ENCODE measurements around the gene SRD5A1. TPM values are rescaled to one million over a fixed set of nuclear protein-coding genes. Genes with fewer than 3 reads are reported as not detected.

SRD5A1 gene
- total and polyA plus RNA-seq, 2 of the 8 experiments (the other 6 are each of a cell fraction or from before 2014, with no cell fraction given) = 34.7 to 42.4 TPM

- Histone ChIP-seq H3K56ac (replicated peaks; ENCODE audit: insufficient read length, low read depth, low read length) (no peak overlapping the region), H2BK15ac (ENCODE audit: low read length) (no peak overlapping the region), H4K8ac (ENCODE audit: extremely low read depth, insufficient read depth, low read length) (no peak overlapping the region), H2AFZ (ENCODE audit: low read length) (no peak overlapping the region), H2BK12ac (ENCODE audit: low read depth, low read length) (no peak overlapping the region), H3K14ac (ENCODE audit: insufficient read length) (no peak overlapping the region), H2BK5ac (ENCODE audit: low read depth, low read length) (no peak overlapping the region), H3K9me3 (ENCODE audit: insufficient read depth in 2 of 2, low read depth in 1 of 2, low read length in 1 of 2) (no peaks in the 10 kb centered on the region), H3K4me1 (replicated peaks in 1 of 4; ENCODE audit: control insufficient read depth in 3 of 4, insufficient read depth in 4 of 4, low read length in 3 of 4) (no peaks in the 10 kb centered on the region), H3K27ac (ENCODE audit: low read depth, low read length) (no peak overlapping the region), H3K79me1 (ENCODE audit: low read depth, low read length) (no peaks in the 10 kb centered on the region), H2BK20ac (ENCODE audit: low read length) (no peak overlapping the region), H4K5ac (ENCODE audit: insufficient read length, low read depth, low read length) (no peak overlapping the region), H3K9ac (replicated peaks in 1 of 4; ENCODE audit: extremely low read depth in 1 of 4, low read depth in 3 of 4, low read length in 3 of 4) (no peak overlapping the region), H3K18ac (ENCODE audit: extremely low read depth, low read length) (no peak overlapping the region), H2BK120ac (replicated peaks; ENCODE audit: low read depth, low read length) (no peak overlapping the region), H4K91ac (replicated peaks; ENCODE audit: insufficient read length, low read length) (no peak overlapping the region), H3K4ac (replicated peaks; ENCODE audit: insufficient read length, low read depth, low read length) (no peak overlapping the region), H3K27me3 (replicated peaks in 1 of 4; ENCODE audit: control insufficient read depth in 3 of 4, extremely low read depth in 1 of 4, insufficient read depth in 3 of 4, low read length in 3 of 4) (no peaks in the 10 kb centered on the region), H4K20me1 (replicated peaks in 1 of 2; ENCODE audit: control insufficient read depth in 1 of 2, insufficient read depth in 2 of 2, low read length in 2 of 2) (peaks cover 7 to 11% of the 10 kb centered on the region in 2 experiments), H2AK5ac (ENCODE audit: low read depth, low read length) (no peak overlapping the region), H3K36me3 (ENCODE audit: control insufficient read depth in 2 of 4, insufficient read depth in 4 of 4, low read length in 3 of 4) (peaks cover 38 to 74% (median 57%) of the 10 kb centered on the region in 4 experiments), H3K4me3 (ENCODE audit: extremely low read depth in 1 of 4, insufficient read depth in 2 of 4, low read depth in 3 of 4, low read length in 4 of 4) (no peak overlapping the region), H3K4me2 (ENCODE audit: insufficient read depth in 1 of 2, low read depth in 2 of 2, low read length in 2 of 2) (no peak overlapping the region), H3K79me2 (ENCODE audit: control insufficient read depth in 1 of 2, insufficient read depth in 2 of 2, low read length in 2 of 2) (no peaks in the 10 kb centered on the region), H3K23me2 (ENCODE audit: low read depth, low read length) (no peaks in the 10 kb centered on the region), H3K23ac (ENCODE audit: insufficient read length) (no peak overlapping the region)
- DNase-seq (ENCODE audit: low read depth in 1 of 2, low spot score in 2 of 2) (no peak), FAIRE-seq (no peak)
- WGBS, 2 experiments (ENCODE audit: extremely low coverage in 1 of 2, insufficient coverage in 1 of 2, insufficient read length in 1 of 2, insufficient replicate concordance in 2 of 2, low coverage in 1 of 2, low lambda C conversion rate in 2 of 2, missing lambda C conversion rate in 1 of 2) = 81% methylated on average over 8 of the region's 8 CpGs; no CpG with 5 or more reads in 1 of the 2 experiments
- ChIA-PET CTCF (ENCODE audit: partially characterized antibody) (no interaction called here), POLR2A (ENCODE audit: partially characterized antibody) (interaction anchor here (1.3 to 2.3 kb wide), 2 partner anchors 9 to 15 kb away, joined by 3 to 7 read pairs; no protein-coding TSS in a partner anchor)
- TF ChIP-seq RNF2 (IDR thresholded peaks at IDR 0.05; ENCODE audit: borderline replicate concordance, low read depth, low read length, missing control alignments, poor library complexity, severe bottlenecking) (no peak), RAD21 (IDR thresholded peaks at IDR 0.05 in 1 of 2, conservative IDR thresholded peaks at IDR 0.05 in 1 of 2; ENCODE audit: low read depth in 2 of 2, low read length in 2 of 2) (no peak), E2F6 (IDR thresholded peaks at IDR 0.05) (no peak), PHF8 (conservative IDR thresholded peaks at IDR 0.05; ENCODE audit: low read depth, low read length) (no peak), EZH2 (IDR thresholded peaks at IDR 0.05; ENCODE audit: low read depth, low read length, severe bottlenecking) (no peak), CEBPB (IDR thresholded peaks at IDR 0.05; ENCODE audit: low read depth, low read length) (no peak), SIX5 (IDR thresholded peaks at IDR 0.05; ENCODE audit: low read depth, low read length) (no peak)
These were observed 33.5 kb upstream of the SRD5A1 start for GRCh38 chr5:6599739-6600138.

Measured in H1 (cell line).